ENCODE measurements around the gene RCOR1. TPM values are rescaled to one million over a fixed set of nuclear protein-coding genes. Genes with fewer than 3 reads are reported as not detected.

Gene RCOR1
- total RNA-seq, 2 experiments from 2014 or later, result 14.8 to 15.3 TPM

DNA sequence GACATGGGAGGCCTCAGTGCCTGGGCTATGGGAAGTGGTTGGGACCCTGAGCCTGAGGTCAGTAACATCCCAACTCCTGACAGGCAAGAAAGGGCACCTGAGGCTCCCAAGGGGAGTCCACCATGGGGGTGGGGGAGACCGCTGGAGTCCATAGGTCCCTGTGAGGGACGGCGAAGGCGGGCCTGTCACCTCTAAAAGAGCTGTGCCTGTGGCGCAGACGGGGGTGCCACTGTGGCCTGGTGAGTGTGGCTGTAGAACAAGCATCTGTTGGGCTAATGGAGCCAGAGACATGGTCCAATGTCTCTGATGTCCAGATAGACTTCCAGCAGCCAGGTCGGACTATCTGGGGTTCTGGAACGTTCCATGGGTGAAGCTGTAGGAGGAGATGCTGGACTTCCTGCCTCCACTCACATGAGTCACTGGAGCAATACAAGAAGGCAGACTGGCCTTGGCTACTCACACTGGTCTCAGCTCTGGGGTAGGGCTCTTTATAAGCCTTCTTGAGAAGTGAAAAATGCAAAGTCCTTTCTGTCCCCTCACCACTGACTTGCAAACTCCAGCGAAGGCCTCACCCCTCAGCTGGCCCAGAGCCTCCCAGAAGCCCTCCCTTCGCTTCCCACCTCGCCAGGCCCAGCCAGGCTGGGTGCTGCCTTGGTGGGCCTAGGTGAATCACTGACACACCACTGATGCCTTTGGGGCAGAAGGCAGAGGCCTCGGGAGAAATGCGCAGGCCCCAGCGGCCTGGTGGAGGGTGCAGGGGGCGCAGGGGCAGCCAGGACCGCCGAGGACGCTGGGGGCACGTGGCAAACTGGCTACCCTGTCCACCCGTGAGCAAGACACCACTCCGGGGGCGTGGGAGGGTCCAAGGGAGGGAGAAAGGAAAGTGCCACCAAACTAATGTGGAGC, 183.7 kb downstream of the RCOR1 start:
- Mint-ChIP-seq H3K9me3 (ENCODE audit: low read depth) (no peaks in the 10 kb centered on the region), H3K36me3 (ENCODE audit: low read depth) (peaks cover 27% of the 10 kb centered on the region), H3K4me3 (peak overlapping the region; percentile 71), H3K4me1 (peaks cover 46% of the 10 kb centered on the region), H3K27me3 (no peaks in the 10 kb centered on the region), H3K27ac (peak overlapping the region; percentile 91)
- intact Hi-C loops (cut with DNase I, micrococcal nuclease), result loop anchor here (1.0 to 5.0 kb wide), 6 partner anchors 107 to 611 kb away; partner anchors contain the start of genes MARK3 (in 1 of the 2), RCOR1 (in 1 of the 2) and ZNF839 (in 1 of the 2)
- DNase-seq (peak; percentile 44), ATAC-seq (no peak)
- ChIA-PET POLR2A (no interaction called here), CTCF (interaction anchor here (0.9 to 1.1 kb wide), 4 partner anchors 9 to 83 kb away, joined by 3 to 6 read pairs (median 3); no protein-coding TSS in a partner anchor)

DNA sequence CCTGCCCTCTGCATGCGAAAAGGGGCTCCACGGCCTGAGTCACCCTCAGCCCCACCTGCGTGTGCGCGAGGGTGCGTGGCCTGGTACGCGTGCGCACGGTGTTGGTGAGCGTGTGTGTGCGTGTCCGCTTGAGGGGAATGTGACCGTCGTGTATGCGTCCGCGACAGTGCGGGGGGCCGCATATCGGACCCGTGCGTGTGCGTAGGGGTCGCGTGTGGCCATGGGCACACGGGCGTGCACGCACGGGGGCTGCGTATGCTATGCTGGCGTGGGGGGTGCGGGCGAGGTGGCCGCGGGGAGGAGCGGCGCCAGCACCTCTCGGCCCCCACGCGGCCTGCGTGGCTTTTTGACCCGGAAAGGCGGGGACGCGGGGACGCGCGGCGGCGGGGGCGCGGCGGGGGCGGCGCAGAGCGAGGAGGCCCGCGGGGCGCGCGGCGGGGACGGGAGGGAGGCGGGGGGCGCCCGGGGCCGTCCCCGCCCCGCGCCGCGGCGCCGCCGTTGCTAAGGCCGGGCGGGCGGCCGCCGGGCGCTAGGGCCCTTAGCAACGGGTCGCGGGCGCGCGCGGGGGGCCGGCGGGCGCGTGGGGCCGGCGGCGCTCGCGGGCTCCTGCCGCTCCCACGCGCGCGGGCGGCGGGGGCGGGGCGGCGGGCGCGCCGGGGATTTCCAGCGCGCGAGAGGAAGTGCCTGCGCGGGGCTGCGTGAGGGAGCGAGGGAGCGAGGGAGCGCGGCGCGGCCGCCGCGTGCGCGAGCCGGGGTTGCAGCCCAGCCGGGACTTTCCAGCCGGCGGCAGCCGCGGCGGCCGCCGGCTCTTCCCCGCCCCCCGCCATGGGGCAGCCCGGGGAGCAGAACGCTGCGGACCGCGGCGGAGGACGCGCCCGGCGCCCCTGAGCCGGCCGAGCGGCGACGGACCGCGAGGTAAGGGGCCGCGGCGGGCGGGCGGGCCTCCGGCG, 184.6 kb downstream of the RCOR1 start, which contains the start of gene TRAF3:
TRAF3 (plus strand) TSS at position 689 of the 950 bp plus-strand sequence. CDS start 92,753 bp downstream, outside the sequence.
- Mint-ChIP-seq H3K36me3 (ENCODE audit: low read depth) (peaks cover 30% of the 10 kb centered on the region), H3K4me3 (peak within 1 kb of the TSS; percentile 88), H3K27me3 (no peaks in the 10 kb centered on the region), H3K9me3 (ENCODE audit: low read depth) (no peaks in the 10 kb centered on the region), H3K4me1 (peaks cover 53% of the 10 kb centered on the region), H3K27ac (peak within 1 kb of the TSS; percentile 94)
- peak; percentile 89 for DNase-seq
- intact Hi-C loops (cut with DNase I, micrococcal nuclease), result loop anchor here (1.0 to 5.0 kb wide), 7 partner anchors 28 to 610 kb away; partner anchors contain the start of genes EIF5 (in 1 of the 2), MARK3 (in 1 of the 2), RCOR1 (in 1 of the 2) and ZNF839 (in 1 of the 2)
- peak; percentile 57 for ATAC-seq
- CTCF ChIA-PET, result interaction anchor here (1.0 to 1.1 kb wide), 3 partner anchors 8 to 45 kb away, joined by 3 to 6 read pairs (median 3); no protein-coding TSS in a partner anchor
- POLR2A ChIA-PET, result no interaction called here

DNA sequence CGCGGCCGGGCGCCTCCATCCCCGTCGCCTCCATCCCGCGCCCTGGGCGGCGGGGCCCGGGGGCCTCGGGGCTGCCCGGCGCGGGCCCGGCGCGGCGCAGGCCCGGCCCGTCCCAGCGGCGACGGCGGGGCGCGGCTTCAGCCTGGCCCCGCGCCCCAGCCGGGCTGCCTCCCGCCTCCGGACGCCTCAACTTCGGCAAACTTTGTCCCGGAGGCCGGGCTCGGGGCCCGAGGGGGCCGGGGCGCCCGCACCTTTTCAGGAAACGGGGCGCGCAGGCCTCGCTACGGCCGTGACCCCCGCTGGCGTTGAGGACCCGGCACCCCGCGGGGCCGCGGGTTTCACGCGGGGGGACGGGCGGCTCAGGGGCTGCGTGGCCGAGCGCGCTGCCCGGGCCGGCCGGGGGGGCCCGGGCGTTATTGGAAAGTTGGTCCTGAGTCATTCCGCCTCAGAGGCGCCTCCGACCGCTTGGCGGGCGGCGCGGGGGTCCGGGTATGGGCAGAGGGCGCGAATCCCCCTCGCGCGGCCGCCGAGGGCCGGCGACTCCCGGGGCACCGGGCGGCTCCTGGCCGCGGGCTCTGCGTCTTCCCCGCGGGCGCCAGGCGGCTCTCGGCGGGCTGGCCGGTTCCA, 185.4 kb downstream of the RCOR1 start:
- intact Hi-C loops (cut with DNase I, micrococcal nuclease), result loop anchor here (1.0 to 5.0 kb wide), 7 partner anchors 27 to 609 kb away; partner anchors contain the start of genes EIF5 (in 1 of the 2), MARK3 (in 1 of the 2), RCOR1 (in 1 of the 2) and ZNF839 (in 1 of the 2)
- Mint-ChIP-seq H3K27ac (peak overlapping the region; percentile 94), H3K4me1 (peaks cover 60% of the 10 kb centered on the region), H3K9me3 (ENCODE audit: low read depth) (no peaks in the 10 kb centered on the region), H3K27me3 (no peaks in the 10 kb centered on the region), H3K4me3 (peak overlapping the region; percentile 88), H3K36me3 (ENCODE audit: low read depth) (peaks cover 30% of the 10 kb centered on the region)
- peak; percentile 37 for DNase-seq
- peak; percentile 15 for ATAC-seq
- POLR2A ChIA-PET, result interaction anchor here (1.0 kb wide), 2 partner anchors 42 to 184 kb away, joined by 5 to 7 read pairs; no protein-coding TSS in a partner anchor
- CTCF ChIA-PET, result no interaction called here

DNA sequence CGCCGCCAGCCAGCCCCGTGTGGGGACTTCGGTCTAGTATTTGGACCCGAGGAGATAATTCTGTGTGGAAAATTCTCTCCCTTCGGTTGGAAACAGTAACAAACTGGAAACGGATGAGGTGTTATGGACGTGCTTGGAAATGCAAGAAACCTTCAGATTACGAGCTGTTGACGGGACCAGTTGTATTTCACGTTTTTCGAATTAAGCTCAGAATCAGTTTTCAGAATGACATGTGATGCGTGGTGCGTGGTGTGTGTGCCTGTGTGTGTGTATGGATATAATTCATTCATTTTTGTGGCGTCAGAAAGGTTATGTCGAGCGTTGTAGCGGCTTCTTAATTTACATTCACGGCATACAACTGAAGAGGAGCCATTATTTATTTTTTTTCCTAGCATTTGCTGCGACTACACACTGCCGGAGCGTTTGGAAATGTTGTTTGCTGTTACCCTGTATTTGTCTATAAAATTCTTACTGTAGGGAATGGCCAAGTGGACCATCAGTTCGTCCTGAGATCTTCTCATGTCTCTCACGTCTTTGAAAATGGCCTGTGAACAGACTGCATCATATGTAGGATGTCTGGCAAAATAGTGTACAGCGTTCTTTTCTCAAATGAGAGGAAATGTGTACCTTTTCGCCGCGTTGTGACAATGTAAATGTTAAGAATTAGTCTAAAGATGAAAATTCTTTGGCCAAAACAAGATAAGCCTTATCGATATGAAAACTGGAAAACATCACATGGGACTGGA, 186.1 kb downstream of the RCOR1 start:
- no peak for ATAC-seq
- peak overlapping the region; percentile 88 for H3K4me3 Mint-ChIP-seq
- H3K4me1 Mint-ChIP-seq, result peaks cover 65% of the 10 kb centered on the region
- peak overlapping the region; percentile 94 for H3K27ac Mint-ChIP-seq
- no peaks in the 10 kb centered on the region for H3K27me3 Mint-ChIP-seq
- POLR2A ChIA-PET, result interaction anchor here (0.6 to 1.0 kb wide), 3 partner anchors 41 to 185 kb away, joined by 4 to 7 read pairs (median 5); no protein-coding TSS in a partner anchor
- no peaks in the 10 kb centered on the region for H3K9me3 Mint-ChIP-seq (ENCODE audit: low read depth)
- H3K36me3 Mint-ChIP-seq (ENCODE audit: low read depth), result peaks cover 32% of the 10 kb centered on the region
- peak; percentile 52 for DNase-seq
- CTCF ChIA-PET, result no interaction called here
- intact Hi-C loops (cut with DNase I, micrococcal nuclease), result loop anchor here (1.0 to 5.0 kb wide), 4 partner anchors 44 to 609 kb away; partner anchors contain the start of genes MARK3 (in 1 of the 2) and ZNF839 (in 1 of the 2)

DNA sequence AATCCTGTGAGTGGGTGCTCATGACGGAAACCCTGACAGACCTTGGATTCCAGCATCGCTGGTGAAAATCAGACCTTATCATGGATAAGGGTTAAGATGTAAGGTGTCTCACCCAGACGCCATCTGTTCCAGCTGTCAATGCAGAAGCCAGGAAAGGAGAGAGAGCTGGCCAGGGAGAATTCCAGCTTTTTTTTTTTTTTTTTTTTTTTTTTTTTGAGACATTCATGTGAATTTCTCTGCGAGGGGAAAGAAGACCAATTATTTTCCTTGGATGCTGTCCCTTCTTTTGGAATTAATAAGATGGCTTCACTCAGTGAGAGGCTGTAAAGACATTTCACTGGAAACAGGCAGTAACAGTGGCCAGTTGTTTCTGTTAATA, 186.6 kb downstream of the RCOR1 start:
- POLR2A ChIA-PET, result interaction anchor here (0.6 to 1.4 kb wide), 2 partner anchors 16 to 40 kb away, joined by 3 to 4 read pairs; no protein-coding TSS in a partner anchor
- peak overlapping the region; percentile 88 for H3K4me3 Mint-ChIP-seq
- H3K36me3 Mint-ChIP-seq (ENCODE audit: low read depth), result peaks cover 35% of the 10 kb centered on the region
- H3K27me3 Mint-ChIP-seq, result no peaks in the 10 kb centered on the region
- no peaks in the 10 kb centered on the region for H3K9me3 Mint-ChIP-seq (ENCODE audit: low read depth)
- ATAC-seq, result no peak
- H3K27ac Mint-ChIP-seq, result peak overlapping the region; percentile 94
- CTCF ChIA-PET, result interaction anchor here (1.0 kb wide), 1 partner anchor 16 kb away, joined by 5 read pairs; no protein-coding TSS in a partner anchor
- H3K4me1 Mint-ChIP-seq, result peaks cover 71% of the 10 kb centered on the region
- intact Hi-C loops (cut with DNase I, micrococcal nuclease), result loop anchor here (5.0 kb wide), 3 partner anchors 138 to 608 kb away; partner anchors contain the start of genes MARK3 (in 1 of the 2) and ZNF839 (in 1 of the 2)
- DNase-seq, result no peak

DNA sequence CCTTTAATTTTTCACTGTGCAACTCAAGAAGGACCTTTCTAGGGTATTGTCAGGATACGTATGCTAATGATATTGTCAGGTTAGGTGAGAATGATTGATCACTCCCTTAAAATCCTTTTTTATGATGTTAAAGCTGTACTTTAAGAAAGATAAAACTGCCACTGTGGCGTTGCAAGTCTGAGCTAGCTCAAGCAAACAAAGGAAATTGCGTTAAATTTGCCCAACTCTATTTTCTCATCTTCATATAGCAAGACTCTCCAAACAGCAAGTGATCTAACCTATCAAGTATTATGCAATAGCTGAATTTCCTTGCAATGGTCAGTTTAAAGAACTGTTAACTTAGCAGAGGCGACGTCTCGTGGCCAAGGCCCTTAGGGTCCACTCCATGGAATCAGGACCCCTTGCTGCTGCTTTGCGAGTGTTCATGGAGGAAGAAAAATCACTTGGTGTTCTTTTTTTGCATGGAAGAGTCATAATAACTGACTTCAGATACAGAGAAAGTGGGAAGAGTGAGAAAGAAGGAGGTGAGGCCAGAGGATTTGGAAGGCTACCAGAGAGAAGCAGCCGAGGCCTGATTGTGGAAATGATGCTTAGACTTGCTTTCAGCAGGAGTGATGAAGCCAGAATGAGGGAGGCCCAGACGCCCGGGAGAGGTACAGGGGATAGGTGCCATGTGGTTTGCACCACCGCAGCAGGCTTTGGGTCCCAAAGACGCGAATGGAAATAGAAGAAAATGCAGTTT, 187.3 kb downstream of the RCOR1 start:
- H3K27ac Mint-ChIP-seq, result peak overlapping the region; percentile 94
- peaks cover 71% of the 10 kb centered on the region for H3K4me1 Mint-ChIP-seq
- ChIA-PET POLR2A (interaction anchor here (0.6 to 1.4 kb wide), 2 partner anchors 15 to 39 kb away, joined by 3 to 4 read pairs; no protein-coding TSS in a partner anchor), CTCF (interaction anchor here (1.0 kb wide), 1 partner anchor 15 kb away, joined by 5 read pairs; no protein-coding TSS in a partner anchor)
- intact Hi-C loops (cut with DNase I, micrococcal nuclease), result loop anchor here (5.0 kb wide), 3 partner anchors 138 to 608 kb away; partner anchors contain the start of genes MARK3 (in 1 of the 2) and ZNF839 (in 1 of the 2)
- H3K27me3 Mint-ChIP-seq, result no peaks in the 10 kb centered on the region
- DNase-seq, result no peak
- H3K36me3 Mint-ChIP-seq (ENCODE audit: low read depth), result peaks cover 38% of the 10 kb centered on the region
- ATAC-seq, result no peak
- H3K9me3 Mint-ChIP-seq (ENCODE audit: low read depth), result no peaks in the 10 kb centered on the region
- peak overlapping the region; percentile 88 for H3K4me3 Mint-ChIP-seq

Other genes starting within 250 kb of the RCOR1 start
- gene CINP, start 229.8 kb upstream of the RCOR1 start, total RNA-seq, result 10 to 100 TPM; 47.0 to 51.4 TPM
- gene TECPR2, start 229.7 kb upstream of the RCOR1 start, total RNA-seq, result 1 to 10 TPM; 5.6 to 6.9 TPM
- 1 to 10 TPM; 4.8 to 9.3 TPM for gene ANKRD9, start 82.9 kb upstream of the RCOR1 start, total RNA-seq
- 10 to 100 TPM; 66.4 to 83.7 TPM for gene TRAF3, start 184.8 kb downstream of the RCOR1 start, total RNA-seq